GM12872 (cell line): Measurements from ENCODE around the gene USP5.

ENCODE experiments used
- CTCF ChIP-seq: IDR thresholded peaks from 3 replicates; pipeline ENCODE4 v1.5.1; 2011; ENCODE audit warnings: low read depth, mild to moderate bottlenecking, low read length, moderate library complexity; ENCODE audit not compliant: insufficient read depth

The USP5 gene

GRCh38 chr12:6852651-6853354, 853 bp downstream of the USP5 start:
- TF ChIP-seq CTCF = no peak

- TF ChIP-seq CTCF = no peak
These were observed 1.7 kb downstream of the USP5 start for GRCh38 chr12:6853626-6854025.

GRCh38 chr12:6854036-6854435, 2.1 kb downstream of the USP5 start:
- TF ChIP-seq CTCF = no peak

GRCh38 chr12:6855322-6855721, 3.4 kb downstream of the USP5 start:
- no peak for TF ChIP-seq CTCF

- no peak for TF ChIP-seq CTCF
These were observed 6.8 kb downstream of the USP5 start for GRCh38 chr12:6858799-6859198.

GRCh38 chr12:6860116-6860515, 8.2 kb downstream of the USP5 start:
- no peak for TF ChIP-seq CTCF

GRCh38 chr12:6860942-6861341, 9.0 kb downstream of the USP5 start:
- TF ChIP-seq CTCF = no peak
